NCI-H1694 (cell line): ENCODE results near the gene PRDM8.
A peak's percentile ranks its signal among the peaks of the same experiment; 100 is the strongest.
"Not testable (repeated sequence)": the region's sequence is repeated elsewhere in the genome, so short reads cannot be mapped to it uniquely, and the experiment has no call there.

Experiments
- DNase-seq: peaks from one replicate; lab custom pipeline; 2025; lab: John Stamatoyannopoulos, UW

Gene PRDM8

DNA sequence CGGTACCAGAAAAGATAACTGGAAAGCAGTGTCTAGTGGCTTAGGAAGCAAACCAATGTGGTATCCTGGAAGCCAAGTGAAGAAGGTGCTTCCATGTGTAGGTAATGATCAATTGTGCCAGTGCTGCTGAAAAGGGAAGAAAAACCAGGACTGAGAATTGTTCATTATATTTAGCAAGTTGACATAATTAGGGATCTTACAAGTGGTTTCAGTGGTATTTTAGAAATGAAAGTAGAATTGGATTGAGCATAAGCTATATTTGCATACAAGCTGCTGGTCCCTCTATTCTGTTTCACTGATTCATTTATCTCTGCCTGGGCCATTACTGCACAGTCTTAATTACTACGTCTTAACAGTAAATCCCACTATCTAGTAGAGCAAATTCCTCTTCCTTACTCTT lies 32.3 kb downstream of the PRDM8 start:
- DNase-seq: no peak

DNA sequence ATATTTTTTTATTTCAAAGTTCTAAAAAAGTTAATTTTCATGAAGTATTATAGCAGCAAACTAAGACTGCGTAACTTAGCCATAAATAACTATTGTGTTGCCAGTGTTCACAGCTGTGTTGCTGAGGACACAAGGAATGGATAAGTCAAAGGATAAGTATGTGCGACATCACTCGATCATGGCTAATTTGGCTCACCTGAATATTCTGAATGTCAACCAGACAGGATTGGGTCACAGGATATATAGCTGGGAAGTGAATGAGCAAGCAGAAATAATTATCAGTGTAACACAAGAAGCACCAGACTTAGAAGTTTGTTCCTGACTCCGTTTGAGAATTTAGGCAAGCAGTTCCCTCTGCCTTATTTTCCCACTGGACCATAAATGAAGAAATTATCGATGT lies 33.9 kb downstream of the PRDM8 start:
- DNase-seq: no peak

DNA sequence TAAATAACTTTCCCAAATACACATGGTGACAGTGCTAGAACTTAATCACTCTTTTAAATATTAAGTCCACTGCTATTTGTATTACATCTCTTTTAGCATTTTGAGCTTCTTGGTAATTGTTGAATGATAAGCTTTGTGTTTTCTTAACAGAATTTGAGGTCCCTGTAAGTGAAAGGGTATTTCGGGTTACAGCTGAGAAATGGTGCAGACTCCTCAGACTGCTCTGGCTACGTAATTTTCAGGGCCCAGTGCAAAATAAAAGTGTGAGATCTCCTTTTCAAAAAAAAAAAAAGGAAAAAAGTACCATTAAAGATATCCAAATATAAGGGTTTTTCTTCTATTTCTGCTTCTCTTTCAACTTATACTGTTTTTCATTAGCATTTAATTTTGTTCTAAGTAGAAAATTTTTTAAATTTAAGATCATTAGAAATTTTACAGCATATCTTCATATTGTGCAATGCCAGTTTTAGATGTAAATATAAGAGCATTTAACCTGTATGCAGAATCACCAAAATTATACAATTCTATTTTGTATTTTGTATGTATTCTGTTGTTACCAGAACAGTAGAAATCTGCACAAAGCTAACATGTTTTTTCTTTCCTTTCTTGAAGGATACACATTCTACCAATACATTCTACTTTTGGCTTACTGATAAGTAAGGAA lies 35.5 kb downstream of the PRDM8 start:
- DNase-seq: no peak

DNA sequence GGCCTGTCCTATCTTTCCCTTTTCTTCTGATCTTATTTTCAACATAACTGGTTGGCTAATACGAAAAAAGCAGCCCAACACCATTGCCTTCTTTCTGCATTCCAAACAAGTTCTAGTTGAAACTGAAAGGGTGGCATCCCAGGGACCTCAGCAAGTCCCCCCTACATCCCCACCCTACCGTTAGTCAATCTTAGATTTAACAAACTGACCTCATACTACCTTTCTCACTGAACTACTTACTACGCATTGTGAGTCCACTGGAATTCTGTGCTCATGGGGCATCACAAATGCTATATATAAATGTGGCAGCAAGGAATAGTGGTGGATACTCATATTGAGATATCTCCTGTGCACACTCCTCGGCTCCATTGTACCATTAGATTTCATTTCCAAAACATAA lies 36.1 kb downstream of the PRDM8 start:
- no peak for DNase-seq

DNA sequence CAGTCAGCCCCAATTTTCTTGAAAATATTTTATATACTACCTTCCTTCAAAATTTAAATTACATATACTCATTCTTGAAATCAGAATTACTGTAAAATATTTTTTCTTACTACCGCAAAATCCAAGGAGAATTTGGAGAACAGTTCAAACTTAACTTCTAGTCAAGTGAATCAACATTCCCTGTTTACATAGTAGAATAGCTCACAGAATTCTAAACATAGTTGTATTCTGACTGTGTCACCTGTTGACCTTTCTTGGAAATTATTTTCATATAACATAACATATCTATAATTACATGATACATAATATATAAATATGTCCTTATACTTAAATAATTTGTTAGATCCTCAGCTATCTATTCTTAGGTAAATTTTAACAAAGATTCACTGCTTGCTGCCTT lies 38.1 kb downstream of the PRDM8 start:
- no peak for DNase-seq

DNA sequence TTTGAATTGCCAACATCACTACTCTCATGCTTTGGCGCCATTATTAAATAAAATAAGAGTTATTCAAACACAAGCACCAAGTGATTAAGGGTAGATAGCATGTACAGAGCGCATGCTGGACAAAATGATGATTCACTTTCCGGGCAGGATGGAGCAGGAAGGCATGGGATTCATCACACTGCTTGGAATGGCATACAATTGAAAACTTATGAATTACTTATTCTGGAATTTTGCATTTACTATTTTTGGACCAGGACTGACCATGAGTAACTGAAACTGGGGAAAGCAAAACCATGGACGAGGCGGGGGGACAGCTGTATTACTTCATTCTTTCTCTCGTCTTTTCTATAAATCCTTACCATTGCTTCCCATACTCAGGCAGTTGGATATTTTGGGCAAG lies 40.7 kb downstream of the PRDM8 start:
- no peak for DNase-seq

DNA sequence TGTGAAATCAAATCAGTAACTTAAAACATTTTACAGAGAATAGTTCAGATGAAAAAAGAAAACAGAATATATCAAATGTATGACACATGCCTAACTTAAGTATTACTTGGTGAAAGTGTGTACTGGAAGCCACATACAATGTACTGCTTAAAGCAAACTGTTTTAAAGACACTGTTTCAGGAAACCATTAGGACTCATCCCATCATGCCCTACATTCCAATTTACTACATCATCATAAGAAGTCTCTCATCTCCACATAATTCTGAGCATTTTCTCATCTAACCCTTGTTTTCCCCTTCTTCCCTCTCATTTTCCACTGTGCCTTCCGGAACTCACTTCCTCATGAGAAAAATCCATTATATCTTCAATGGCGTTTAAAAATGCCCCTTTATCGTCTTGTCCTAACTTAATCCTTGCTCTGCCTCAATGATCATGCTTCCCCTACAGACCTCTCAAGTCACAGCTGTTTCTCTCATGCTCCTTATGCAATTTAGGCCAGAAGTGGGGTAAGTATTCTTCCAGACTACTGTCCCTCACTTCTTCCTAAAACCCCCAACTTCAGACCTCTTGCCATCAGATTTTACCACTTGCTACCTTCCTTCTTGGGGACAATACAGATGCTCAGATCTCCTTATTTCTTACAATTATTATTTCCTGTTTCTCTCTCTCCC lies 42.3 kb downstream of the PRDM8 start:
- no peak for DNase-seq

DNA sequence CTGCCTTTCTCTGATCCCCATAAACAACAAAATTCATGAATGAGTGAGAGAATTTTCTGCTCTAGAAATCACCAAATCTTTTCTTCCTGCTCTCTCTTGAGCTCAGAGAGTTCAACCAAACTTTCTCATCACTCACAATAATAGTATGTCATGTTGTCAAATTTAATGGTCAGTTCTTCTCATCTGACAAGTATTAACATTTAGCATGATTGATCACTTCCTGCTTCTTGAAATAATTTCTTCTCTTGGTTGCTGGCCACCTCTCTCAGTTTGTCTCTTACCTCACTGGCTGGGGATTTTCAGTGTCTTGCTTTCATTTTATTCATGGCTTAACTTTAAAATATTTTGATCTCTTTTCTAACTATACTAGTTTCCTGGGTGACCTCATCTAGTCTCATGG lies 43.7 kb downstream of the PRDM8 start:
- DNase-seq: no peak

DNA sequence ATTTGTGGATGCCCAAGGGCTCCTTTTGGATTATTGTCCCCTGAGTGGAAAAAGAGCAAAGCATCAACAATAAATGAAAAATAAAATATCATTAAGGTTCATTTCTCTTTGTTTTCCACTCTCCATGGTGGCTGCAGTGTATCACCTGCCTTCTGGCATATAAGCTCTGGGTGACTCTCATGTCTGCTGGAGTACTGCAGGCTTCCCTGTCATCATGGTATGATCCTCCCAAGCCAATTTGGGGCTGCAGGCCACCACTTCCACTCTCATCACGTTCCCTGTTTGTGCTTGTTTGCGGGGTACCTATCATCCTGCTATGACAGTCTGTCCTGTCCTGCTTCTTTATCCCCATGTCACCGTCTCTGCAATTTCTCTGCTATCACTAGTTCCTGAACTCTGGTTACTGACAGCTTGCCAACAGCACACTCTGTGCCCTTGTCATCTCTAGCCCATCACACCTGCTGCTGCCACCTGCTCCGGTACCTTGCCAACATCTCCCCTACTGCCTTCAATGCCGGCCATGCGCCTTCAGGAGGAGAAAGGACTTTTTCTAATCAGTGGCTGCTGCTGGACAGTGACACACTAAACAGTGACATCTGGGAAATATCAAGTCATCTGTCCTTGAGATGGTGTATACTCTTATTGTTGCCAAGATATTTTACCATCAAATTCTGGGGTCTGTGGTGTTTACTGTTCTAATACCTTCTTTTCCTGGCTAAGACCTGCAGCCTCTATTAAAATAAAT lies 46.1 kb downstream of the PRDM8 start:
- peak; percentile 28 for DNase-seq

DNA sequence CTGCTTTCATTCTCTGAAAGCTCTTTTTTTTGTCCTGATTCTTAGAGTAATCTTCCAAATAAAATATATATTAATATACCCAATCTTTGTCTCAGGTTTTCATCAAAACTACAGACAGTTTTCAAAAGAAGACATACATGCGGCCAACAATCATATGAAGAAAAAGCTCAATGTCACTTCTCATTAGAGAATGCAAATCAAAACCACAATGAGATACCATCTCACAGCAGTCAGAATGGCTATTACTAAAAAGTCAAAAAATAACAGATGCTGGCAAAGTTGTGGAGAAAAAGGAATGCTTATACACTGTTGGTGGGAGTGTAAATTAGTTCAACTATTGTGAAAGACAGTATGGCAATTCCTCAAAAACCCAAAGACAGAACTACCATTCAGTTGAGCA lies 50.2 kb downstream of the PRDM8 start:
- not testable (repeated sequence) for DNase-seq

DNA sequence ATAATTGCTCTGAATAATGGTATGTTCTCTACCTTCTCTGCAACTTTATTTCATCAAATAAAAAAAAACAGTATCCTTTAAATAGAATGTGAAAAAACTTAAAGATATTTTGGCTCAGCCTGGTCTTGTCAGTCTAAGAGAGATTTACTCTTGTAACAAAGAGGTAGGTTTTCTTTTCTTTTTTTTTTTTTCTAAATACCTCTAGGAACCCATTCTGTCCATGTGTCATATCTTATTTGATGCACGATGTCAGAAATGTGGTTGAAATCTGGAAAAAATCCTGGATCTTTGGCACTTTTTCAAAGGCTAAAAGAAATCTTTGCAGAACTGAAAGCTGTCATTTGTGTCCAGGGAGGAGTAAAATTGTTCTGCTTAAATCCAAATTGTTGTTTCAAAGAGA lies 51.8 kb downstream of the PRDM8 start:
- no peak for DNase-seq

DNA sequence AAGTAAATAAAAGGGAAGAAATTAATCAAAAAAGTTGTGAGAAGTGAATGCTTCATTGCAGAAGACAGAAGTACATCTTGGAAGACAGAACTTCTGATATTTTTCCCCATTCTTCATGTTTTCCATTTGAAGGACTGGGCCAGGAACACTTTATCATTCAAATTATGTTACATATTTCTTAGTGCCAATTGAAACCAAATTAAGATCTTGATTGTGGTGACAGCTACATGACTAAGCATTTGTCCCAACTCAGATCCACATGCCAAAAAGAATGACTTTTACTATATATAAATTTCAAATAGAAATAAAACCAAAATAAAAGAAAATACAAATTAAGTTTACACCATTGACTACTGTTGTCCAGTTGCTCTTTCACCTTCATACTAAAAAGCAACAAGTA lies 55.1 kb downstream of the PRDM8 start:
- no peak for DNase-seq

DNA sequence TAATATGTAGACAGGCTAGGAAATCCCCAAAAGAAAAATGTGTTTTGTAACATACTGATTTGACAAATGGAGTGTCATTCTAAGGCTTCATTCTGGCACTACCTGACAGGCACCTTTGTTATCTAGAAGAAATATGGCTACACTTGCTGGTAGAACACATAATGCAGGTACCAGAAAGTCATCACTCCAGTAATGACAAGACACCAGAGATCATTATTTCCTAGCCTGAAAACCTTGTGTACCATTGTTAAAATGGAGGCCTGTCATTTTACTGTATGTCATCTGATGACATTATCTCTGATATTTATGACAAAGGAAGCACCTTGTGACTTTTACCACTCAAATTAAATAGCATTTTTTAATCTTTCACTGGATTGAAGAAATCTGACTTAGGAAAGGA lies 55.6 kb downstream of the PRDM8 start:
- no peak for DNase-seq

DNA sequence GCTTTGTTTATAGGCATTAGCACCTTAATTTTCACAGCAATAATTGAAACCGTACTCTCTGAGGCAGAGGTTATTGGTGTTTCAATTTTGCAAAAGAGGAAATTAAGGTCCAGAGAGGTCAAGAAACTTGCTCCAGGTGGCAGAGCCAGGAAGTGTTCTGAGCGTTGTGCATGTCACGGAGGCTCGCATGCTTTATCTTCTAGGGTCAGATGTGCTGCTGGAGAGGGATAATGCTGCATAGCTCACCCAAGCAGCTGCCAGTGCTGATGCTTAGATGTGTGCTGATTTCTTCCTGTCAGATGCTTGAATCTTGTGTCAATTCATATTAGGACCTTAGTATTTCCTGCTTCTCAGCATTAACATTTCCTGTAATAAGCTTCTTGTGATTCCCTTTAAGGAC lies 56.2 kb downstream of the PRDM8 start:
- DNase-seq: no peak
